ENCODE results near the gene SLC2A10.

DNA sequence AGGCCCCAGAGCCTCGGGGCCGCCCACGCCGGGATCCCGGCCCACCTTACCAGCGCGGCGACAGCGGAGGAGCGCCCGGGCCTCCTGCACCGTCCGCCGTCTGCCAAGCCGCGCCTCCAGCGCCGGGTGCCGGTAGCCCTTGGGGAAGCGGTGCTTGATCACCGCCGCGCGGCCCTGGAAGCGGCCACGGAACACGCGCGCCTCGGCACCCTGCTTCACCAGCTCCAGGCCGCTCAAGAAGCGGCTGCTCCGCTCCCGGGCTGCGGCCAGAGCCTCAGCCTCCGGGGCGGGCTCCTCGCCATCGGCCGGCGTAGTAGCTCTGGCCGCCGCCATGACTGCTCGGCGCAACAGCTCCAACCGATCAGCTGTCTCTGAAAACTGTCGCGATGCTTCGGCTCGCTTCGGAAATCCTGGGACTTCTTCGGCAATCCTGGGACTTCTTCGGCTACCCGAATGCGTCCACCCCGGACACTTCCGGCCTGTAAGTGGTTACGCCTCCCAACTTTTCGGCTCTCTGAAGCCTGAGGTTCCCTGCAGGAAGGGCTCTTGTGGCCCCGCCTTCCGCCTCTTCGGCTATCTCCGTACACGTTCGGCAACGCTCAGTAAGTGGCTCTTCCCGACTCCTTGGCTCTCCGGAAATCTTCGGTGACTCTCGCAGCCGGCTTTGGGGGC, 20.2 kb upstream of the SLC2A10 start, which contains the start of gene TP53RK:
- TF ChIP-seq, protein P1, sequence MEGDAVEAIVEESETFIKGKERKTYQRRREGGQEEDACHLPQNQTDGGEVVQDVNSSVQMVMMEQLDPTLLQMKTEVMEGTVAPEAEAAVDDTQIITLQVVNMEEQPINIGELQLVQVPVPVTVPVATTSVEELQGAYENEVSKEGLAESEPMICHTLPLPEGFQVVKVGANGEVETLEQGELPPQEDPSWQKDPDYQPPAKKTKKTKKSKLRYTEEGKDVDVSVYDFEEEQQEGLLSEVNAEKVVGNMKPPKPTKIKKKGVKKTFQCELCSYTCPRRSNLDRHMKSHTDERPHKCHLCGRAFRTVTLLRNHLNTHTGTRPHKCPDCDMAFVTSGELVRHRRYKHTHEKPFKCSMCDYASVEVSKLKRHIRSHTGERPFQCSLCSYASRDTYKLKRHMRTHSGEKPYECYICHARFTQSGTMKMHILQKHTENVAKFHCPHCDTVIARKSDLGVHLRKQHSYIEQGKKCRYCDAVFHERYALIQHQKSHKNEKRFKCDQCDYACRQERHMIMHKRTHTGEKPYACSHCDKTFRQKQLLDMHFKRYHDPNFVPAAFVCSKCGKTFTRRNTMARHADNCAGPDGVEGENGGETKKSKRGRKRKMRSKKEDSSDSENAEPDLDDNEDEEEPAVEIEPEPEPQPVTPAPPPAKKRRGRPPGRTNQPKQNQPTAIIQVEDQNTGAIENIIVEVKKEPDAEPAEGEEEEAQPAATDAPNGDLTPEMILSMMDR (IDR thresholded peaks at IDR 0.05; ENCODE audit: insufficient read depth, low read length) = no peak
- peak; percentile 43; the same call in 1 of the 2 replicates for TF ChIP-seq POLR2AphosphoS5 (IDR thresholded peaks at IDR 0.05; ENCODE audit: low read depth)
- no peak for TF ChIP-seq SPI1 (IDR thresholded peaks at IDR 0.05; ENCODE audit: borderline replicate concordance, low read depth)
- peak; percentile 6; the same call in 1 of the 2 replicates for TF ChIP-seq GABPA (IDR thresholded peaks at IDR 0.05; ENCODE audit: low read depth)
